Naive thymus-derived CD4-positive, alpha-beta T cell (primary cell): ENCODE data around the gene EFCC1. TPM values are rescaled to one million over a fixed set of nuclear protein-coding genes. Genes with fewer than 3 reads are reported as not detected.
A peak's percentile ranks its signal among the peaks of the same experiment; 100 is the strongest.

Experiments
- ATAC-seq: fragments of 150-1000 bp; cut with Tn5 transposase; 2 replicates; pipeline ENCODE4 v1.10.0; 2021; ENCODE audit warnings: mild to moderate bottlenecking, moderate library complexity
- CTCF ChIA-PET: fragments of 350-600 bp; sonication (Branson Sonifier 250); formaldehyde crosslinking; loops from one replicate; lab custom pipeline; 2021; ENCODE audit warnings: antibody characterized with exemption; lab: Charles Lee
- POLR2A ChIA-PET: fragments of 350-600 bp; sonication (Branson Sonifier 250); formaldehyde crosslinking; loops from one replicate; lab custom pipeline; 2021; ENCODE audit warnings: antibody characterized with exemption, inconsistent platforms; lab: Charles Lee
- DNase-seq, 9 donors: peaks; one replicate each; pipeline versions ENCODE4 v3.0.0 to v3.0.0-alpha.2; 2020 to 2022; ENCODE audit warnings: mixed read lengths in 1 of 9
- H3K27ac ChIP-seq: one replicate; pipeline ENCODE4 v1.7.0; 2013; ENCODE audit warnings: mild to moderate bottlenecking, low read depth, low read length, moderate library complexity
- H3K27me3 ChIP-seq, 2 donors: one replicate each; pipeline ENCODE4 v1.7.0; 2013; ENCODE audit warnings: low read length in 2 of 2, mild to moderate bottlenecking in 2 of 2, moderate library complexity in 2 of 2; ENCODE audit not compliant: control insufficient read depth in 2 of 2, insufficient read depth in 2 of 2
- H3K36me3 ChIP-seq, 3 experiments: 1 replicate in 2 of 3; 2 replicates in 1 of 3; pipeline ENCODE4 v1.7.0; 2013; ENCODE audit warnings: low read length in 3 of 3, mild to moderate bottlenecking in 3 of 3, moderate library complexity in 1 of 3; ENCODE audit not compliant: insufficient read depth in 3 of 3, control insufficient read depth in 2 of 3
- H3K4me1 ChIP-seq, 2 donors: one replicate each; pipeline ENCODE4 v1.7.0; 2013; ENCODE audit warnings: low read length in 2 of 2, mild to moderate bottlenecking in 2 of 2, moderate library complexity in 1 of 2; ENCODE audit not compliant: control insufficient read depth in 2 of 2, insufficient read depth in 2 of 2
- H3K4me3 ChIP-seq: 2 replicates; pipeline ENCODE4 v1.7.0; 2013; ENCODE audit warnings: mild to moderate bottlenecking, low read length
- H3K9me3 ChIP-seq, 3 experiments: 1 replicate in 2 of 3; 2 replicates in 1 of 3; pipeline ENCODE4 v1.7.0; 2013; ENCODE audit warnings: low read length in 3 of 3; ENCODE audit not compliant: control insufficient read depth in 2 of 3
- H3K27ac Mint-ChIP-seq, 9 donors: one replicate each; pipeline ENCODE4 v1.8.0; 2020 to 2022; ENCODE audit warnings: mixed read lengths in 9 of 9, mild to moderate bottlenecking in 8 of 9, moderate library complexity in 5 of 9, inconsistent platforms in 2 of 9
- H3K27me3 Mint-ChIP-seq, 5 donors: one replicate each; pipeline ENCODE4 v1.8.0; 2021 to 2022; ENCODE audit warnings: mixed read lengths in 5 of 5, mild to moderate bottlenecking in 1 of 5
- H3K36me3 Mint-ChIP-seq, 5 donors: one replicate each; pipeline ENCODE4 v1.8.0; 2020 to 2022; ENCODE audit warnings: mixed read lengths in 5 of 5, mild to moderate bottlenecking in 3 of 5, inconsistent platforms in 1 of 5
- H3K4me1 Mint-ChIP-seq, 7 donors: one replicate each; pipeline ENCODE4 v1.8.0; 2020 to 2022; ENCODE audit warnings: mixed read lengths in 7 of 7, mild to moderate bottlenecking in 3 of 7, inconsistent platforms in 1 of 7
- H3K4me3 Mint-ChIP-seq, 10 donors: one replicate each; pipeline ENCODE4 v1.8.0; 2020 to 2022; ENCODE audit warnings: mild to moderate bottlenecking in 10 of 10, mixed read lengths in 10 of 10, moderate library complexity in 6 of 10, inconsistent platforms in 2 of 10
- H3K9me3 Mint-ChIP-seq, 11 donors: one replicate each; pipeline ENCODE4 v1.8.0; 2020 to 2022; ENCODE audit warnings: mixed read lengths in 11 of 11, mild to moderate bottlenecking in 4 of 11, inconsistent platforms in 1 of 11, moderate library complexity in 1 of 11
- intact Hi-C, 2 donors: fragments of 100-400 bp; cut with micrococcal nuclease; formaldehyde crosslinking; loops; one replicate each; pipeline ENCODE4 v1.15.1; 2023
- polyA plus RNA-seq, 2 donors: library from polyadenylated mRNA; unstranded; fragments of 300-500 nt; fragmentation: Illumina TruSeq; gene quantifications; one replicate each; pipeline ENCODE4 v1.2.3, GENCODE V29; 2021
- total RNA-seq, 6 experiments: library from RNA in 5 of 6; stranded (reverse) in 5 of 6; gene quantifications; 1 replicate in 5 of 6; 2 replicates in 1 of 6; pipeline ENCODE4 v1.2.3 and lab custom pipeline; 2021 to 2026

Gene EFCC1
- total and polyA plus RNA-seq, 7 experiments from 2014 or later: 0.07 to 0.27 (median 0.21) TPM; not detected in 1

GRCh38 chr3:129070086-129070885 lies 69.2 kb downstream of the EFCC1 start:
- ATAC-seq (no peak), DNase-seq (no peak)
- peak overlapping the region in 2 of 10 donors; percentile 18 to 69 for H3K4me3 Mint-ChIP-seq
- H3K9me3 Mint-ChIP-seq: no peaks in the 10 kb centered on the region
- CTCF ChIA-PET: interaction anchor here (0.6 to 1.4 kb wide), 2 partner anchors 36 to 275 kb away, joined by 3 read pairs; no protein-coding TSS in a partner anchor
- H3K36me3 Mint-ChIP-seq: peaks cover 0 to 3% (median 0%) of the 10 kb centered on the region in 5 donors
- Histone ChIP-seq H3K4me3 (no peak overlapping the region), H3K4me1 (no peaks in the 10 kb centered on the region), H3K27me3 (no peaks in the 10 kb centered on the region), H3K36me3 (no peaks in the 10 kb centered on the region), H3K27ac (no peak overlapping the region), H3K9me3 (no peaks in the 10 kb centered on the region)
- peak overlapping the region in 2 of 9 donors; percentile 45 to 66 for H3K27ac Mint-ChIP-seq
- H3K4me1 Mint-ChIP-seq: peaks cover 2 to 28% (median 15%) of the 10 kb centered on the region in 7 donors
- POLR2A ChIA-PET: interaction anchor here (0.6 to 6.5 kb wide), 6 partner anchors 31 to 204 kb away, joined by 3 to 42 read pairs (median 3); partner anchors contain the start of gene RAB43
- intact Hi-C loops: no loop called here
- peaks cover 0 to 5% (median 0%) of the 10 kb centered on the region in 5 donors for H3K27me3 Mint-ChIP-seq

GRCh38 chr3:129077222-129077621 lies 76.1 kb downstream of the EFCC1 start:
- peak overlapping the region in 1 of 9 donors; percentile 25 for H3K27ac Mint-ChIP-seq
- no peaks in the 10 kb centered on the region for H3K27me3 Mint-ChIP-seq
- POLR2A ChIA-PET: no interaction called here
- no peak overlapping the region for H3K4me3 ChIP-seq
- no peaks in the 10 kb centered on the region for H3K9me3 ChIP-seq
- no peaks in the 10 kb centered on the region for H3K4me1 ChIP-seq
- H3K36me3 Mint-ChIP-seq: no peaks in the 10 kb centered on the region
- intact Hi-C loops: no loop called here
- no peak overlapping the region for H3K4me3 Mint-ChIP-seq
- no peak for DNase-seq
- no peaks in the 10 kb centered on the region for H3K9me3 Mint-ChIP-seq
- H3K27me3 ChIP-seq: no peaks in the 10 kb centered on the region
- H3K4me1 Mint-ChIP-seq: peaks cover 3 to 13% (median 9%) of the 10 kb centered on the region in 7 donors
- no peak for ATAC-seq
- CTCF ChIA-PET: no interaction called here
- H3K36me3 ChIP-seq: no peaks in the 10 kb centered on the region
- no peak overlapping the region for H3K27ac ChIP-seq

GRCh38 chr3:129078510-129078909 lies 77.4 kb downstream of the EFCC1 start:
- DNase-seq: no peak
- Mint-ChIP-seq H3K4me3 (no peak overlapping the region), H3K4me1 (peaks cover 3 to 19% (median 11%) of the 10 kb centered on the region in 7 donors), H3K9me3 (no peaks in the 10 kb centered on the region), H3K27ac (no peak overlapping the region), H3K36me3 (no peaks in the 10 kb centered on the region), H3K27me3 (no peaks in the 10 kb centered on the region)
- CTCF ChIA-PET: no interaction called here
- no peak for ATAC-seq
- intact Hi-C loops: no loop called here
- no peaks in the 10 kb centered on the region for H3K36me3 ChIP-seq
- POLR2A ChIA-PET: interaction anchor here (0.7 to 0.8 kb wide), 2 partner anchors 41 to 108 kb away, joined by 3 read pairs; no protein-coding TSS in a partner anchor
- no peak overlapping the region for H3K27ac ChIP-seq
- no peaks in the 10 kb centered on the region for H3K4me1 ChIP-seq
- no peaks in the 10 kb centered on the region for H3K9me3 ChIP-seq
- H3K27me3 ChIP-seq: no peaks in the 10 kb centered on the region
- H3K4me3 ChIP-seq: no peak overlapping the region

- no peaks in the 10 kb centered on the region for H3K9me3 ChIP-seq
- no peak overlapping the region for H3K27ac ChIP-seq
- H3K4me3 ChIP-seq: no peak overlapping the region
- H3K27me3 Mint-ChIP-seq: no peaks in the 10 kb centered on the region
- H3K4me1 Mint-ChIP-seq: peaks cover 3 to 34% (median 19%) of the 10 kb centered on the region in 7 donors
- ATAC-seq (no peak), DNase-seq (no peak)
- no peaks in the 10 kb centered on the region for H3K27me3 ChIP-seq
- intact Hi-C loops: loop anchor here in 1 of 2 donors (5.0 to 10.0 kb wide), 2 partner anchors 36 to 107 kb away; no protein-coding TSS in a partner anchor
- no peaks in the 10 kb centered on the region for H3K36me3 ChIP-seq
- no peaks in the 10 kb centered on the region for H3K36me3 Mint-ChIP-seq
- H3K27ac Mint-ChIP-seq: peak overlapping the region in 6 of 9 donors; percentile 14 to 86 (median 74)
- CTCF ChIA-PET: interaction anchor here (0.7 kb wide), 1 partner anchor 32 kb away, joined by 4 read pairs; no protein-coding TSS in a partner anchor
- H3K9me3 Mint-ChIP-seq: no peaks in the 10 kb centered on the region
- POLR2A ChIA-PET: interaction anchor here (0.9 kb wide), 1 partner anchor 37 kb away, joined by 3 read pairs; no protein-coding TSS in a partner anchor
- H3K4me3 Mint-ChIP-seq: no peak overlapping the region
- H3K4me1 ChIP-seq: no peaks in the 10 kb centered on the region
These were observed 80.4 kb downstream of the EFCC1 start for GRCh38 chr3:129081503-129081902.

- DNase-seq: no peak
- H3K4me1 Mint-ChIP-seq: peaks cover 3 to 34% (median 22%) of the 10 kb centered on the region in 7 donors
- Histone ChIP-seq H3K4me1 (no peaks in the 10 kb centered on the region), H3K4me3 (no peak overlapping the region), H3K9me3 (no peaks in the 10 kb centered on the region), H3K36me3 (no peaks in the 10 kb centered on the region), H3K27ac (no peak overlapping the region), H3K27me3 (no peaks in the 10 kb centered on the region)
- peak overlapping the region in 6 of 9 donors; percentile 14 to 86 (median 72) for H3K27ac Mint-ChIP-seq
- H3K36me3 Mint-ChIP-seq: no peaks in the 10 kb centered on the region
- intact Hi-C loops: loop anchor here in 1 of 2 donors (5.0 to 10.0 kb wide), 2 partner anchors 35 to 107 kb away; no protein-coding TSS in a partner anchor
- no peaks in the 10 kb centered on the region for H3K9me3 Mint-ChIP-seq
- H3K27me3 Mint-ChIP-seq: no peaks in the 10 kb centered on the region
- ChIA-PET POLR2A (no interaction called here), CTCF (interaction anchor here (0.7 kb wide), 1 partner anchor 32 kb away, joined by 4 read pairs; no protein-coding TSS in a partner anchor)
- peak overlapping the region in 1 of 10 donors; percentile 2 for H3K4me3 Mint-ChIP-seq
- ATAC-seq: no peak
These were observed 80.9 kb downstream of the EFCC1 start for GRCh38 chr3:129082026-129082425.

- Histone ChIP-seq H3K27ac (no peak overlapping the region), H3K4me3 (no peak overlapping the region), H3K9me3 (no peaks in the 10 kb centered on the region), H3K4me1 (no peaks in the 10 kb centered on the region), H3K27me3 (no peaks in the 10 kb centered on the region), H3K36me3 (no peaks in the 10 kb centered on the region)
- no peaks in the 10 kb centered on the region for H3K9me3 Mint-ChIP-seq
- H3K27me3 Mint-ChIP-seq: no peaks in the 10 kb centered on the region
- ATAC-seq (no peak), DNase-seq (no peak)
- H3K4me3 Mint-ChIP-seq: no peak overlapping the region
- ChIA-PET CTCF (interaction anchor here (0.6 to 1.6 kb wide), 2 partner anchors 29 to 31 kb away, joined by 3 to 10 read pairs; no protein-coding TSS in a partner anchor), POLR2A (interaction anchor here (1.3 kb wide), 1 partner anchor 36 kb away, joined by 3 read pairs; no protein-coding TSS in a partner anchor)
- peaks cover 3 to 34% (median 22%) of the 10 kb centered on the region in 7 donors for H3K4me1 Mint-ChIP-seq
- intact Hi-C loops: loop anchor here in 1 of 2 donors (5.0 to 10.0 kb wide), 2 partner anchors 33 to 110 kb away; no protein-coding TSS in a partner anchor
- peak overlapping the region in 4 of 9 donors; percentile 21 to 71 (median 68) for H3K27ac Mint-ChIP-seq
- H3K36me3 Mint-ChIP-seq: no peaks in the 10 kb centered on the region
These were observed 83.4 kb downstream of the EFCC1 start for GRCh38 chr3:129084501-129084900.
